ENCODE results near the gene ARHGEF25.
"Not testable (repeated sequence)": the region's sequence is repeated elsewhere in the genome, so short reads cannot be mapped to it uniquely, and the experiment has no call there.

The ARHGEF25 gene

GRCh38 chr12:57611108-57611826 lies at the start of gene ARHGEF25:
Gene ARHGEF25 (plus strand): TSS chr12:57611435. CDS start chr12:57611895, 460 bp downstream.
- DNase-seq, result no peak

GRCh38 chr12:57563358-57563757 lies 47.9 kb upstream of the ARHGEF25 start:
- no peak for DNase-seq

- no peak for DNase-seq
Measured at GRCh38 chr12:57564178-57564740, 47.0 kb upstream of the ARHGEF25 start.

GRCh38 chr12:57568838-57569237 lies 42.4 kb upstream of the ARHGEF25 start:
- no peak for DNase-seq

- no peak for DNase-seq
Measured at GRCh38 chr12:57569858-57570257, 41.4 kb upstream of the ARHGEF25 start.

GRCh38 chr12:57570438-57570837 lies 40.8 kb upstream of the ARHGEF25 start:
- DNase-seq, result not testable (repeated sequence)

GRCh38 chr12:57571926-57572762 lies 39.1 kb upstream of the ARHGEF25 start:
- DNase-seq, result no peak

- no peak for DNase-seq
Measured at GRCh38 chr12:57574795-57575194, 36.4 kb upstream of the ARHGEF25 start.

- DNase-seq, result no peak
Measured at GRCh38 chr12:57575771-57576612, 35.2 kb upstream of the ARHGEF25 start.

GRCh38 chr12:57576613-57577160 lies 34.5 kb upstream of the ARHGEF25 start:
- no peak for DNase-seq

GRCh38 chr12:57577981-57578758 lies 33.1 kb upstream of the ARHGEF25 start:
- no peak for DNase-seq

GRCh38 chr12:57579011-57579410 lies 32.2 kb upstream of the ARHGEF25 start:
- no peak for DNase-seq

- no peak for DNase-seq
Measured at GRCh38 chr12:57579677-57580465, 31.4 kb upstream of the ARHGEF25 start.

- DNase-seq, result no peak
Measured at GRCh38 chr12:57580466-57580795, 30.8 kb upstream of the ARHGEF25 start.

- no peak for DNase-seq
Measured at GRCh38 chr12:57581802-57582201, 29.4 kb upstream of the ARHGEF25 start.

- DNase-seq, result no peak
Measured at GRCh38 chr12:57582440-57582839, 28.8 kb upstream of the ARHGEF25 start.

- DNase-seq, result peak; percentile 68
Measured at GRCh38 chr12:57583008-57583831, 28.0 kb upstream of the ARHGEF25 start.

GRCh38 chr12:57584050-57584449 lies 27.2 kb upstream of the ARHGEF25 start:
- DNase-seq, result no peak

GRCh38 chr12:57584690-57585089 lies 26.5 kb upstream of the ARHGEF25 start:
- DNase-seq, result no peak

- DNase-seq, result no peak
Measured at GRCh38 chr12:57585156-57585555, 26.1 kb upstream of the ARHGEF25 start.
